ENCODE measurements around the gene SPO11.

The SPO11 gene

GRCh38 chr20:57310821-57311514, 18.6 kb upstream of the SPO11 start:
- no peak for DNase-seq (ENCODE audit: low read depth)

GRCh38 chr20:57312138-57312537, 17.5 kb upstream of the SPO11 start:
- no peak for DNase-seq (ENCODE audit: low read depth)

GRCh38 chr20:57313230-57313629, 16.4 kb upstream of the SPO11 start:
- DNase-seq (ENCODE audit: low read depth) = no peak

GRCh38 chr20:57313951-57314350, 15.7 kb upstream of the SPO11 start:
- DNase-seq (ENCODE audit: low read depth) = no peak

- no peak for DNase-seq (ENCODE audit: low read depth)
Observed at GRCh38 chr20:57315083-57315975, 14.3 kb upstream of the SPO11 start.

- no peak for DNase-seq (ENCODE audit: low read depth)
Observed at GRCh38 chr20:57315976-57316480, 13.6 kb upstream of the SPO11 start.

GRCh38 chr20:57316795-57317201, 12.8 kb upstream of the SPO11 start:
- no peak for DNase-seq (ENCODE audit: low read depth)

GRCh38 chr20:57317316-57317788, 12.3 kb upstream of the SPO11 start:
- no peak for DNase-seq (ENCODE audit: low read depth)

- no peak for DNase-seq (ENCODE audit: low read depth)
Observed at GRCh38 chr20:57317789-57318371, 11.7 kb upstream of the SPO11 start.

- DNase-seq (ENCODE audit: low read depth) = no peak
Observed at GRCh38 chr20:57319584-57319983, 10.0 kb upstream of the SPO11 start.

GRCh38 chr20:57320358-57320757, 9.2 kb upstream of the SPO11 start:
- no peak for DNase-seq (ENCODE audit: low read depth)

GRCh38 chr20:57321142-57321541, 8.5 kb upstream of the SPO11 start:
- DNase-seq (ENCODE audit: low read depth) = no peak

- no peak for DNase-seq (ENCODE audit: low read depth)
Observed at GRCh38 chr20:57322476-57322875, 7.1 kb upstream of the SPO11 start.

GRCh38 chr20:57323034-57323433, 6.6 kb upstream of the SPO11 start:
- no peak for DNase-seq (ENCODE audit: low read depth)

- no peak for DNase-seq (ENCODE audit: low read depth)
Observed at GRCh38 chr20:57325632-57326356, 3.8 kb upstream of the SPO11 start.

GRCh38 chr20:57326667-57327455, 2.7 kb upstream of the SPO11 start:
- DNase-seq (ENCODE audit: low read depth) = no peak

- no peak for DNase-seq (ENCODE audit: low read depth)
Observed at GRCh38 chr20:57327820-57328219, 1.8 kb upstream of the SPO11 start.

- DNase-seq (ENCODE audit: low read depth) = no peak
Observed at GRCh38 chr20:57330998-57331397, 1.4 kb downstream of the SPO11 start.

- DNase-seq (ENCODE audit: low read depth) = no peak
Observed at GRCh38 chr20:57332105-57333089, 2.8 kb downstream of the SPO11 start.

GRCh38 chr20:57335392-57335791, 5.8 kb downstream of the SPO11 start:
- DNase-seq (ENCODE audit: low read depth) = no peak
